Bronchial epithelial cell (primary cell): ENCODE results near the gene AP3B1. TPM values are rescaled to one million over a fixed set of nuclear protein-coding genes. Genes with fewer than 3 reads are reported as not detected.

Experiments
- DNase-seq: peaks from one replicate; pipeline ENCODE4 v3.0.0-alpha.2; 2010; ENCODE audit warnings: low read depth
- FAIRE-seq: peaks from 2 replicates; lab custom pipeline; 2011; peaks lifted over from hg19 to GRCh38; lab: Jason Lieb, UNC
- H3K27me3 ChIP-seq: 2 replicates; pipeline ENCODE4 v1.5.1; 2011; ENCODE audit warnings: low read length; ENCODE audit not compliant: control insufficient read depth, insufficient read depth
- H3K36me3 ChIP-seq: 2 replicates; pipeline ENCODE4 v1.5.1; 2011; ENCODE audit warnings: low read length; ENCODE audit not compliant: control insufficient read depth, insufficient read depth
- H3K4me3 ChIP-seq: 2 replicates; pipeline ENCODE4 v1.5.1; 2011; ENCODE audit warnings: mild to moderate bottlenecking, low read depth, low read length, control low read depth
- CTCF ChIP-seq: IDR thresholded peaks from 2 replicates; pipeline ENCODE4 v1.5.1; 2011; ENCODE audit warnings: mild to moderate bottlenecking, moderate library complexity, low read length, control low read depth, inconsistent platforms; ENCODE audit not compliant: insufficient read depth, severe bottlenecking
- total RNA-seq: library from RNA; depleted of rRNA; stranded (reverse); fragments of >200 nt; gene quantifications from 2 replicates; pipeline ENCODE4 v1.2.1, GENCODE V29; 2014

AP3B1 gene
- total RNA-seq, 1 donor from 2014 or later = 27.4 TPM

GRCh38 chr5:78334811-78335210, 40.3 kb upstream of the AP3B1 start:
- DNase-seq (no peak), FAIRE-seq (no peak)
- no peaks in the 10 kb centered on the region for H3K36me3 ChIP-seq
- no peak for TF ChIP-seq CTCF
- H3K4me3 ChIP-seq = no peak overlapping the region
- no peaks in the 10 kb centered on the region for H3K27me3 ChIP-seq

GRCh38 chr5:78331523-78332080, 37.1 kb upstream of the AP3B1 start:
- H3K4me3 ChIP-seq = no peak overlapping the region
- H3K27me3 ChIP-seq = no peaks in the 10 kb centered on the region
- FAIRE-seq = no peak
- TF ChIP-seq CTCF = no peak
- no peaks in the 10 kb centered on the region for H3K36me3 ChIP-seq
- no peak for DNase-seq

GRCh38 chr5:78328585-78329173, 34.2 kb upstream of the AP3B1 start:
- Histone ChIP-seq H3K4me3 (no peak overlapping the region), H3K27me3 (no peaks in the 10 kb centered on the region), H3K36me3 (no peaks in the 10 kb centered on the region)
- TF ChIP-seq CTCF = no peak
- DNase-seq (peak; percentile 43), FAIRE-seq (no peak)

GRCh38 chr5:78327761-78328510, 33.4 kb upstream of the AP3B1 start:
- Histone ChIP-seq H3K4me3 (no peak overlapping the region), H3K36me3 (no peaks in the 10 kb centered on the region), H3K27me3 (no peaks in the 10 kb centered on the region)
- FAIRE-seq (peak; percentile 28), DNase-seq (peak; percentile 86)
- no peak for TF ChIP-seq CTCF

GRCh38 chr5:78326930-78327329, 32.4 kb upstream of the AP3B1 start:
- no peaks in the 10 kb centered on the region for H3K27me3 ChIP-seq
- no peak for TF ChIP-seq CTCF
- FAIRE-seq (no peak), DNase-seq (no peak)
- H3K4me3 ChIP-seq = no peak overlapping the region
- no peaks in the 10 kb centered on the region for H3K36me3 ChIP-seq
